HepG2 (cell line): ENCODE results near the gene TOGARAM1. TPM values are rescaled to one million over a fixed set of nuclear protein-coding genes. Genes with fewer than 3 reads are reported as not detected.
A peak's percentile ranks its signal among the peaks of the same experiment; 100 is the strongest.

ENCODE experiments used
- ARNT ChIP-seq: fragments of 450-650 bp; IDR thresholded peaks from 2 replicates; pipeline ENCODE4 v1.6.1; 2017
- BRCA1 ChIP-seq: sonication (generic); formaldehyde crosslinking; IDR thresholded peaks from 2 replicates; pipeline ENCODE4 v1.4.0; 2020; ENCODE audit warnings: missing genetic modification reagents
- CREB1 ChIP-seq, 2 experiments: fragments of 450-650 bp in 1 of 2; IDR thresholded peaks; 2 replicates each; pipeline ENCODE4 v1.6.1; 2016 to 2017; ENCODE audit warnings: control low read depth in 1 of 2, mild to moderate bottlenecking in 1 of 2, missing compliant biosample characterization in 1 of 2, missing genetic modification characterization in 1 of 2
- ETV5 ChIP-seq: IDR thresholded peaks from 2 replicates; pipeline ENCODE4 v1.6.1; 2018; ENCODE audit warnings: missing biosample characterization, missing genetic modification reagents, inconsistent platforms, borderline replicate concordance
- FOXO1 ChIP-seq: sonication (generic); formaldehyde crosslinking; IDR thresholded peaks from 2 replicates; pipeline ENCODE4 v1.4.0; 2020; ENCODE audit warnings: missing genetic modification reagents
- HOXA5 ChIP-seq: sonication (generic); formaldehyde crosslinking; IDR thresholded peaks from 2 replicates; pipeline ENCODE4 v1.4.0; 2020; ENCODE audit warnings: missing genetic modification reagents
- KDM5A ChIP-seq: fragments of 200-600 bp; sonication (generic); IDR thresholded peaks from 2 replicates; pipeline ENCODE4 v1.7.0; 2018; ENCODE audit warnings: antibody characterized with exemption, mild to moderate bottlenecking, low read length, borderline replicate concordance
- MEIS1 ChIP-seq: sonication (generic); formaldehyde crosslinking; IDR thresholded peaks from 2 replicates; pipeline ENCODE4 v1.9.0; 2021; ENCODE audit warnings: mild to moderate bottlenecking, missing genetic modification reagents, moderate library complexity, borderline replicate concordance
- NFKB2 ChIP-seq: sonication (generic); formaldehyde crosslinking; IDR thresholded peaks from 2 replicates; pipeline ENCODE4 v1.4.0; 2020; ENCODE audit warnings: missing genetic modification reagents, borderline replicate concordance
- NR3C1 ChIP-seq: sonication (generic); formaldehyde crosslinking; IDR thresholded peaks from 2 replicates; pipeline ENCODE4 v1.4.0; 2020; ENCODE audit warnings: missing genetic modification reagents
- POLR2A ChIP-seq, 2 experiments: IDR thresholded peaks; 2 replicates each; pipeline ENCODE4 v1.6.1; 2011; ENCODE audit warnings: low read depth in 2 of 2, low read length in 2 of 2, mild to moderate bottlenecking in 1 of 2, moderate library complexity in 1 of 2; ENCODE audit not compliant: insufficient read depth in 1 of 2
- SAP130 ChIP-seq: IDR thresholded peaks from 2 replicates; pipeline ENCODE4 v1.6.1; 2016; ENCODE audit warnings: low read depth
- SCMH1 ChIP-seq: sonication (generic); formaldehyde crosslinking; IDR thresholded peaks from 2 replicates; pipeline ENCODE4 v1.9.0; 2021; ENCODE audit warnings: missing genetic modification reagents, mild to moderate bottlenecking, borderline replicate concordance
- TBX3 ChIP-seq: fragments of 450-650 bp; IDR thresholded peaks from 2 replicates; pipeline ENCODE4 v1.6.1; 2017; ENCODE audit warnings: antibody characterized with exemption, mild to moderate bottlenecking, inconsistent platforms, borderline replicate concordance
- THAP9 ChIP-seq: sonication (generic); formaldehyde crosslinking; IDR thresholded peaks from 2 replicates; pipeline ENCODE4; 2020; ENCODE audit warnings: missing genetic modification reagents, mild to moderate bottlenecking, borderline replicate concordance
- TOE1 ChIP-seq: sonication (generic); formaldehyde crosslinking; IDR thresholded peaks from 2 replicates; pipeline ENCODE4 v1.4.0; 2020; ENCODE audit warnings: mild to moderate bottlenecking, missing genetic modification reagents
- ZNF205 ChIP-seq: IDR thresholded peaks from 2 replicates; pipeline ENCODE4 v1.6.1; 2018; ENCODE audit warnings: missing biosample characterization, missing genetic modification reagents
- ZNF234 ChIP-seq: sonication (generic); formaldehyde crosslinking; conservative IDR thresholded peaks from 2 replicates; pipeline ENCODE4 v1.5.1; 2020; ENCODE audit warnings: mild to moderate bottlenecking, missing genetic modification reagents
- ZNF24 ChIP-seq: fragments of 450-650 bp; IDR thresholded peaks from 2 replicates; pipeline ENCODE4 v1.6.1; 2017; ENCODE audit warnings: antibody characterized with exemption, mild to moderate bottlenecking
- ZNF296 ChIP-seq: sonication (generic); formaldehyde crosslinking; conservative IDR thresholded peaks from 2 replicates; pipeline ENCODE4 v1.5.0; 2020; ENCODE audit warnings: mild to moderate bottlenecking, missing genetic modification reagents
- ZNF558 ChIP-seq: sonication (generic); formaldehyde crosslinking; IDR thresholded peaks from 2 replicates; pipeline ENCODE4 v1.9.0; 2022; ENCODE audit warnings: mild to moderate bottlenecking, missing genetic modification reagents, borderline replicate concordance
- polyA plus RNA-seq, 8 experiments: library from polyadenylated mRNA; depleted of rRNA in 3 of 8; stranded (reverse) in 7 of 8; unstranded in 1 of 8; fragments of >200 nt; fragmentation: Illumina TruSeq in 4 of 8; extraction: Trizol in 4 of 8; gene quantifications; 2 replicates each; pipeline versions ENCODE4 v1.2.1 to v1.2.3, GENCODE V29; 2011 to 2016; ENCODE audit warnings: low read depth in 4 of 8, missing spikeins in 1 of 8, mixed read lengths in 1 of 8; ENCODE audit not compliant: insufficient read depth in 1 of 8
- total RNA-seq, 5 experiments: library from RNA; depleted of rRNA; stranded (reverse); fragments of >200 nt; fragmentation: Illumina TruSeq; extraction: Trizol; gene quantifications; 2 replicates each; pipeline ENCODE4 v1.2.3, GENCODE V29; 2016; ENCODE audit warnings: low read depth in 1 of 5
- TF ChIP-seq, protein P1 (sequence below): sonication (generic); formaldehyde crosslinking; IDR thresholded peaks from 2 replicates; pipeline ENCODE4 v1.4.0; 2020; ENCODE audit warnings: missing genetic modification reagents
- TF ChIP-seq, protein P2 (sequence below): sonication (generic); formaldehyde crosslinking; IDR thresholded peaks from 2 replicates; pipeline ENCODE4 v1.5.0; 2020; ENCODE audit warnings: mild to moderate bottlenecking, missing genetic modification reagents, borderline replicate concordance

The TOGARAM1 gene
- total and polyA plus RNA-seq, 2 of the 13 experiments (the other 11 are each of a cell fraction or from before 2014, with no cell fraction given): 5.6 to 9.8 TPM

GRCh38 chr14:45084946-45085346 lies 123.0 kb downstream of the TOGARAM1 start (continued):
- TF ChIP-seq ZNF234 (CRISPR knock-in tag) (no peak), ZNF558 (CRISPR knock-in tag) (no peak), ZNF296 (CRISPR knock-in tag) (no peak), POLR2A (IDR thresholded peaks at IDR 0.05; ENCODE audit: insufficient read depth in 1 of 2, low read depth in 2 of 2, low read length in 2 of 2) (peak in 1 of 2 experiments; percentile 60; a peak in 2 of 4 replicates), ETV5 (no peak), ARNT (no peak), HOXA5 (no peak), MEIS1 (CRISPR knock-in tag) (no peak), FOXO1 (no peak), CREB1 (IDR thresholded peaks at IDR 0.05) (no peak), CREB1 (CRISPR knock-in tag; IDR thresholded peaks at IDR 0.05) (0 out of 2 replicates have a peak, but pooled peaks have one; percentile 19), TOE1 (0 out of 2 replicates have a peak, but pooled peaks have one; percentile 35), SCMH1 (CRISPR knock-in tag) (no peak), NFKB2 (no peak), BRCA1 (CRISPR knock-in tag) (no peak), NR3C1 (CRISPR knock-in tag) (no peak), KDM5A (no peak), THAP9 (CRISPR knock-in tag) (no peak), SAP130 (0 out of 2 replicates have a peak, but pooled peaks have one; percentile 32), ZNF24 (no peak), TBX3 (no peak), ZNF205 (CRISPR knock-in tag) (no peak)
- TF ChIP-seq, protein P1, sequence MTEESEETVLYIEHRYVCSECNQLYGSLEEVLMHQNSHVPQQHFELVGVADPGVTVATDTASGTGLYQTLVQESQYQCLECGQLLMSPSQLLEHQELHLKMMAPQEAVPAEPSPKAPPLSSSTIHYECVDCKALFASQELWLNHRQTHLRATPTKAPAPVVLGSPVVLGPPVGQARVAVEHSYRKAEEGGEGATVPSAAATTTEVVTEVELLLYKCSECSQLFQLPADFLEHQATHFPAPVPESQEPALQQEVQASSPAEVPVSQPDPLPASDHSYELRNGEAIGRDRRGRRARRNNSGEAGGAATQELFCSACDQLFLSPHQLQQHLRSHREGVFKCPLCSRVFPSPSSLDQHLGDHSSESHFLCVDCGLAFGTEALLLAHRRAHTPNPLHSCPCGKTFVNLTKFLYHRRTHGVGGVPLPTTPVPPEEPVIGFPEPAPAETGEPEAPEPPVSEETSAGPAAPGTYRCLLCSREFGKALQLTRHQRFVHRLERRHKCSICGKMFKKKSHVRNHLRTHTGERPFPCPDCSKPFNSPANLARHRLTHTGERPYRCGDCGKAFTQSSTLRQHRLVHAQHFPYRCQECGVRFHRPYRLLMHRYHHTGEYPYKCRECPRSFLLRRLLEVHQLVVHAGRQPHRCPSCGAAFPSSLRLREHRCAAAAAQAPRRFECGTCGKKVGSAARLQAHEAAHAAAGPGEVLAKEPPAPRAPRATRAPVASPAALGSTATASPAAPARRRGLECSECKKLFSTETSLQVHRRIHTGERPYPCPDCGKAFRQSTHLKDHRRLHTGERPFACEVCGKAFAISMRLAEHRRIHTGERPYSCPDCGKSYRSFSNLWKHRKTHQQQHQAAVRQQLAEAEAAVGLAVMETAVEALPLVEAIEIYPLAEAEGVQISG (CRISPR knock-in tag): no peak
- TF ChIP-seq, protein P2, sequence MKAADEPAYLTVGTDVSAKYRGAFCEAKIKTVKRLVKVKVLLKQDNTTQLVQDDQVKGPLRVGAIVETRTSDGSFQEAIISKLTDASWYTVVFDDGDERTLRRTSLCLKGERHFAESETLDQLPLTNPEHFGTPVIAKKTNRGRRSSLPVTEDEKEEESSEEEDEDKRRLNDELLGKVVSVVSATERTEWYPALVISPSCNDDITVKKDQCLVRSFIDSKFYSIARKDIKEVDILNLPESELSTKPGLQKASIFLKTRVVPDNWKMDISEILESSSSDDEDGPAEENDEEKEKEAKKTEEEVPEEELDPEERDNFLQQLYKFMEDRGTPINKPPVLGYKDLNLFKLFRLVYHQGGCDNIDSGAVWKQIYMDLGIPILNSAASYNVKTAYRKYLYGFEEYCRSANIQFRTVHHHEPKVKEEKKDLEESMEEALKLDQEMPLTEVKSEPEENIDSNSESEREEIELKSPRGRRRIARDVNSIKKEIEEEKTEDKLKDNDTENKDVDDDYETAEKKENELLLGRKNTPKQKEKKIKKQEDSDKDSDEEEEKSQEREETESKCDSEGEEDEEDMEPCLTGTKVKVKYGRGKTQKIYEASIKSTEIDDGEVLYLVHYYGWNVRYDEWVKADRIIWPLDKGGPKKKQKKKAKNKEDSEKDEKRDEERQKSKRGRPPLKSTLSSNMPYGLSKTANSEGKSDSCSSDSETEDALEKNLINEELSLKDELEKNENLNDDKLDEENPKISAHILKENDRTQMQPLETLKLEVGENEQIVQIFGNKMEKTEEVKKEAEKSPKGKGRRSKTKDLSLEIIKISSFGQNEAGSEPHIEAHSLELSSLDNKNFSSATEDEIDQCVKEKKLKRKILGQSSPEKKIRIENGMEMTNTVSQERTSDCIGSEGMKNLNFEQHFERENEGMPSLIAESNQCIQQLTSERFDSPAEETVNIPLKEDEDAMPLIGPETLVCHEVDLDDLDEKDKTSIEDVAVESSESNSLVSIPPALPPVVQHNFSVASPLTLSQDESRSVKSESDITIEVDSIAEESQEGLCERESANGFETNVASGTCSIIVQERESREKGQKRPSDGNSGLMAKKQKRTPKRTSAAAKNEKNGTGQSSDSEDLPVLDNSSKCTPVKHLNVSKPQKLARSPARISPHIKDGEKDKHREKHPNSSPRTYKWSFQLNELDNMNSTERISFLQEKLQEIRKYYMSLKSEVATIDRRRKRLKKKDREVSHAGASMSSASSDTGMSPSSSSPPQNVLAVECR (CRISPR knock-in tag): no peak
